Measurements from ENCODE around the gene FOSB. TPM values are rescaled to one million over a fixed set of nuclear protein-coding genes. Genes with fewer than 3 reads are reported as not detected.

FOSB gene
- total RNA-seq, 1 experiment from 2014 or later = 1.7 TPM

DNA sequence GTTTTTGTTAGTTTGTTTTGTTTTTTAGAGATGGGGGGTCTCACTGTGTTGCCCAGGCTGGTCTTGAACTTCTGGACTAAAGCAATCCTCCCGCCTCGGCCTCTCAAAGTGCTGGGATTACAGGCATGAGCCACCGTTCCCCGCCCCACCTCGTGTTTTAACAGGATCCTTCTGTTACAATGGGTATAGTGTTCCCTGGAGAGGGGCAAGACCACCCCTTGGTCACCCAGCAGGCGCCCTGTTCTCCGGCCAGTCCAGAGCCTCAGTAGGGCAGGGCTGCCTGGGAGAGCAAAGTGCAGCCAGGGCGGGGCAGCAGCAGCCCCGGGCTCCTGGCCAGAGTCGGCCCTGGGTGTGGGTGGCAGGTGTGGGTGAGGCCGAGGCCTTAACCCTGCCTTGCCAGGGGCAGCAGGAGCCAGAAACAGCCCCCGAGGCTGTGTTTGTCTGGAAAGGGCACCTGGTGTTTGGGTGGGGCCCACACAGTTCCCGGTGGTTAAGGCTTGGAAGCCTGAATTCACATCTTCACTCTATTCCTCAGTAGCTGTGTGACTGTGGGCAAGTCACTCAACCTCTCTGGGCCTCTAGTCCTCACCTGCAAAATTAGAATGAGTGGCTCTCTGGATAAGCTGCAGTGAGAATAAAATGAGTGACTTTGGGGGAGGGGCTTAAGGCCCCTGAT, 46.7 kb downstream of the FOSB start:
- peaks cover 19 to 46% (median 29%) of the 10 kb centered on the region in 3 experiments for H3K36me3 Mint-ChIP-seq (ENCODE audit: insufficient read depth in 1 of 3, low read depth in 3 of 3)
- Histone ChIP-seq H2AFZ (ENCODE audit: low read length) (no peak overlapping the region), H3K4me1 (ENCODE audit: insufficient read depth, low read length) (no peaks in the 10 kb centered on the region; the same call in 1 of the 2 replicates), H3T11ph (ENCODE audit: low read length) (no peak overlapping the region), H2BK15ac (ENCODE audit: low read depth, low read length) (no peak overlapping the region), H3K79me2 (ENCODE audit: insufficient read depth, low read length) (peaks cover 38% of the 10 kb centered on the region; the same call in 1 of the 2 replicates), H3K14ac (ENCODE audit: insufficient read depth, low read length) (no peak overlapping the region; the same call in 1 of the 2 replicates), H2BK5ac (ENCODE audit: insufficient read length, low read length) (no peak overlapping the region), H2BK20ac (ENCODE audit: low read depth, low read length, poor library complexity, severe bottlenecking) (no peak overlapping the region), H3K9me3 (ENCODE audit: control insufficient read depth, low read depth, low read length) (no peaks in the 10 kb centered on the region), H3K56ac (ENCODE audit: insufficient read length, low read depth, low read length) (no peak overlapping the region), H3K79me1 (ENCODE audit: insufficient read depth, low read depth, low read length, poor library complexity, severe bottlenecking) (peaks cover 22% of the 10 kb centered on the region), H2BK12ac (ENCODE audit: insufficient read length, low read depth, low read length) (no peak overlapping the region), H3K9ac (ENCODE audit: extremely low read depth, insufficient read length, low read length) (no peak overlapping the region), H3K27ac (ENCODE audit: insufficient read length, low read depth, low read length) (no peak overlapping the region), H3K4ac (ENCODE audit: low read depth, low read length) (no peak overlapping the region), H3K4me2 (ENCODE audit: insufficient read depth, insufficient read length, low read length) (no peak overlapping the region), H4K20me1 (ENCODE audit: control insufficient read depth, insufficient read depth, insufficient read length) (no peaks in the 10 kb centered on the region), H4K91ac (ENCODE audit: insufficient read length, low read depth, low read length) (no peak overlapping the region), H3K18ac (ENCODE audit: insufficient read length, low read depth, low read length) (no peak overlapping the region), H4K5ac (ENCODE audit: insufficient read length, low read depth, low read length) (no peak overlapping the region), H2AK5ac (ENCODE audit: insufficient read length, low read length) (no peak overlapping the region), H4K8ac (replicated peaks; ENCODE audit: insufficient read length, low read depth, low read length) (no peak overlapping the region), H3K23me2 (ENCODE audit: insufficient read length, low read depth, low read length, poor library complexity, severe bottlenecking) (peaks cover 3% of the 10 kb centered on the region), H2BK120ac (ENCODE audit: low read depth, low read length, poor library complexity, severe bottlenecking) (no peak overlapping the region), H3K27me3 (ENCODE audit: insufficient read depth, low read length) (no peaks in the 10 kb centered on the region), H3K23ac (ENCODE audit: insufficient read length, low read depth, low read length) (no peak overlapping the region)
- H3K9me3 Mint-ChIP-seq = no peaks in the 10 kb centered on the region
- no peak overlapping the region; a peak in 2 of 7 replicates for H3K27ac Mint-ChIP-seq
- H3K4me3 Mint-ChIP-seq = no peak overlapping the region
- TF ChIP-seq, protein P1, sequence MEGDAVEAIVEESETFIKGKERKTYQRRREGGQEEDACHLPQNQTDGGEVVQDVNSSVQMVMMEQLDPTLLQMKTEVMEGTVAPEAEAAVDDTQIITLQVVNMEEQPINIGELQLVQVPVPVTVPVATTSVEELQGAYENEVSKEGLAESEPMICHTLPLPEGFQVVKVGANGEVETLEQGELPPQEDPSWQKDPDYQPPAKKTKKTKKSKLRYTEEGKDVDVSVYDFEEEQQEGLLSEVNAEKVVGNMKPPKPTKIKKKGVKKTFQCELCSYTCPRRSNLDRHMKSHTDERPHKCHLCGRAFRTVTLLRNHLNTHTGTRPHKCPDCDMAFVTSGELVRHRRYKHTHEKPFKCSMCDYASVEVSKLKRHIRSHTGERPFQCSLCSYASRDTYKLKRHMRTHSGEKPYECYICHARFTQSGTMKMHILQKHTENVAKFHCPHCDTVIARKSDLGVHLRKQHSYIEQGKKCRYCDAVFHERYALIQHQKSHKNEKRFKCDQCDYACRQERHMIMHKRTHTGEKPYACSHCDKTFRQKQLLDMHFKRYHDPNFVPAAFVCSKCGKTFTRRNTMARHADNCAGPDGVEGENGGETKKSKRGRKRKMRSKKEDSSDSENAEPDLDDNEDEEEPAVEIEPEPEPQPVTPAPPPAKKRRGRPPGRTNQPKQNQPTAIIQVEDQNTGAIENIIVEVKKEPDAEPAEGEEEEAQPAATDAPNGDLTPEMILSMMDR (conservative IDR thresholded peaks at IDR 0.05) = no peak
- WGBS (ENCODE audit: extremely low coverage, insufficient read length, low lambda C conversion rate) = no CpG with 5 or more reads among the region's 13 CpGs
- peaks cover 9 to 13% of the 10 kb centered on the region in 2 experiments for H3K4me1 Mint-ChIP-seq
- no peak for DNase-seq
- no peaks in the 10 kb centered on the region; the same call in 1 of the 2 replicates for H3K27me3 Mint-ChIP-seq (ENCODE audit: low read depth)

Measured in H9 (cell line).